GDM1 (cell line): Measurements from ENCODE around the gene GHRHR.

ENCODE experiments used
- DNase-seq: peaks from one replicate; lab custom pipeline; 2025; lab: John Stamatoyannopoulos, UW

Gene GHRHR

DNA sequence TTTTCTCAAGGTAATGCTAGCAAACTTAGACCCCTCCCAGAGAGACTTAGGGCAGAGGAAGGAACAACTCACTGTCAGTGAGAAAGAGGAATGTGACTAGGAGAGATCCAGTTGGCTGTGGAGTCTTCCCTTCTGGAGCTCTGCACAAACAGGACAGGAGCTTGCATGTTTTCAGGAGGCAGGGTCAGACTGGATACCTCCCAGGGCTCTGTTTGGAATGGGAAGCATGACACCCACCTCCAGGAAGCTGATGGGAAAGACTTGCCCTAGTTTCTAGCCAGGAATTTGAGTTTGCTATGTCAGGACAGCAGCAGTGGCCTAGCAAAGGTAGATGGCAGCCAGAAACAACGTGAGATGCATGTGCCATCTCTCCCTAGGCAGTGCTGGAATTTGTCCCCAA lies 40.6 kb downstream of the GHRHR start:
- no peak for DNase-seq

DNA sequence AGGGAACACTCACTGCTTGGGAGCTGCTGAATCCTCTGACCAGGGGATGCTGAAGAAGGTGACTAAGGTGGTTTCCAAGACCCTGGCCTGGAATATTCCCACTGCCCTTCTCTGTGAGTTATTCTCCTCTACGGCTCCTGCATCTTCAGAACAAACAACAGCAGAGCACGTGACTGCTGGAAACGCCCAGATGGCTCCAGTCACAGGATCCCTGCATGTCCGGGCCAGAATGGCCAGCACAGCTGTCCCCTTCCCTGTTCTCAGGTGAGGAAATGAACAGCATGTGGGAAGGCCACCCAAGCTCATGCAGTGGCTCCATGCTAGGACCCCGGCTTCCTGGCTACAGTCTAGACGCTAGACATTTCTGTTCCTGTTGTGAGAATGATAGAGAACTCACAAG lies 43.1 kb downstream of the GHRHR start:
- DNase-seq, result no peak

DNA sequence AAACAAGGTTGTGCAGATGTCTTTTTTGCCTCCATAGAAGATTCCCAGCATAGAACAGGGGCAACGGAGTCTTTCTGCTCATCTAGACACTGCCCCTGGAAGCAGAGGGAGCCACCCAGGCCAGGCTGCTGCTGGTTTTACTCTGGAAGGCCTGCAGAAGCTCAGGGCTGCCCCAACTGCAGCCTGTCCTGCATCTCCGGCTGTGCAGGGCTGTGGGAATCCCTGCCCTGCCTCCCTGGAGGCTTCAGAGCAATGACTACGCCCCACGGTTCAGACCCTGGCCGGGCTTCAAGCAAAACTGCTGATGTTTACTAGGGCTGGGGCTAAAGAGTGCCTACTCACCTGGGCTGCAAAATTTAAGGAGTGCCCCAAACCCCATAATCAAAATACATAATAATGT lies 43.9 kb downstream of the GHRHR start:
- DNase-seq, result no peak

DNA sequence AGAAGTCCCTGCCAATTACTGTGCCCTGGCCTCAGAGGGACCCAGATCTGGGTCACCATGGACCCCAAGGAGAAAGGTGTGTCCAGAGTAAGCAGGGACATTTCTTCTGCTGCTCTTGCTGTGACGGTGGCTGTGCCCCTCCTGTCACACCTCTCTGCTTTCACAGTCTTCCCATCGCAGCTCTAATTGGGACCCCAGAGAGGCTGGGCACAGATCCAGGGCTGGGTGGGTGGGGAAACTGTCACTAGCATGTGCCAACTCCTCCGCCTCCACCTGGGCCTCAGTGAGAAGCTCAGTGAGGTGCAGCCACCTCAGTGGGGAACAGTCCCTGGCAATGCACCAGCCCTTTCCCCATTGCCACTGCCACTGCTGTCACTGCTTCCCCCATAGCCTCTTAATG lies 51.1 kb downstream of the GHRHR start:
- no peak for DNase-seq

DNA sequence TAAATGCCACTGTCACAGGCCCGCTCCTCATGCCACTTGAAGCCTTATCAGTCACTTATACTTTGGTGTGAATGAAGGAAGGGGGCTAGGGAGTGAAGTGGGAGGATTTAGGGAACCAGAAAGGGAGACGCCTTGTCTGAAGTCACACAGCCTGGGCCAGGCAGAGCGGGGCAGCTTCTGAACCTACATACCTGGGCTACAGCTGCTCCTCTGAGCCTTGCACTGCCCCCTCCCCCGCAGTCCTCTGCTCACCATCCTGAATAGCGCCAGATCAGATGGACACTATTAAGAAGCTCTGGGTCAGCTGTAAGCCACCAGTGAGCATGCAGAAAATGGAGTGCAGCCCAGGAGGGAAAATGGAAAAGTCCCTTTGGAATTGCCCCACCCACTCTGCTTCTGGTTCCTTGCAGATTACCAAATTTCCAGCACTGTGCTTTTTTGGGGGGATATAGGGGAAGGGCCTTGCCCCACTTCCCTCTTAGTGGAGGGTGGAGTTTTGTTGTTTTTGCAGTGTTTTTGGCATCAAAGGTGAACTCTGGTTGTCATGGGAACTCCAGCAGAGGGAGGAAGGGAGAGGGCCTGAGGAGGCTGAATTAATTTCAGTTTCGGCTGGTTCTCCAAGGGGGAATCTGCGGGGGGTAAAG lies 53.4 kb downstream of the GHRHR start:
- no peak for DNase-seq

DNA sequence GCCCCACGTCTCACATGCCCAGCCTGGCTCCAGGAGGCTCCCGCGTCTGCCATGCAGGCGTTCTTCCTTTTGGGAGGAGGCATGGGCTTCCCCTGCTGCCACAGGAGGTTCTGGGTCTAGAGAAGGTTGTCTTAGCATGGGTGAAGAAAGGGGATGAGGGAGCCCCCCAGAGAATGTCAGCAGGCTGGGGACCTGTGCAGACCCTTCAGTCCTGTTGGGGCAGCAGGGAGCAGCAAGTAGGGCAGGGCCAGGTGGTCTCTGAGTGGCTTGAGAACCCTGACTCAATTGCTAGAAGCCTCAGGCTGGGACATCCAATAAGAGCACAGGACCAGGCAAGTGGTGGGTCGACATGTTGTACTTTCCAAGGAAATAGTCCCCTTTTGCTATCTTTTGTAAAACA lies 54.0 kb downstream of the GHRHR start:
- DNase-seq, result no peak

DNA sequence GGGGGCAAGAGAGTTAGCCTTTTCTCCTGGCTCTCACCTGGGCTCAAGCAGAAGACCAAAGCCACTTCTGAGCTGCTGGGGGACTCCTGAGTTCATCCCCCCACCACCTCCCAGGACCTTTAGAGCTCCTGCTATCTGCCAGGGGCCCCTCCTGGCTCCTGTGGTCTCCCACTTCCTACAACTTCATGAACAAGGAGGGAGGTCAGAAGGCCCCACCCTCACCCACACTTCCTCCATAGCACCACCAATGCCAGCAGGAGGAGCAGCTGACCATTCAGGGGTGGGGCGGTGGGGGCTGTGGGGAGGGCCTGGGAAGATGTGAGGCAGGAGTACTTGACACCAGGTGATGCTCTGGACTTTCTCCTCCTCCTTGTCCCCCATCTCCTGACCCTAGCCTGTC lies 55.8 kb downstream of the GHRHR start:
- DNase-seq, result no peak

DNA sequence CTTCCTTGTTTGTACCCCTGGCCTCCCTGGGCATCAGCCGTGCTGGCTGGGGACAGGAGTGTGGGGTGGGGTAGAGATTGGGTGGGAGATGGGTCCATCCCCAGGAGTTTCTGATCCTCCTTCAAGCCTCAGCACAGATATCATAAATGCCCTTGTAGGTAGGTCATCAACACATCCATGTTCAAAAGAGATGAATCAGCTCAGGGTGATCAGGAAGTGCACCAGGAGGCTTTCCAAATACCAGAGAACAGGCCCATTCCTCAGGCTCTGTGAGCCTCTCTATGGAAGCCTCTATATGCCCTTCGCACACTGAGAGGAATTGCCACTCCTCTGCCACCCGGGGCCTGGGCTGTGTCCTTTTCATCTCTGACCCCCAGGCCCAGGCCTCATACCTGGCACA lies 56.4 kb downstream of the GHRHR start:
- DNase-seq, result no peak

DNA sequence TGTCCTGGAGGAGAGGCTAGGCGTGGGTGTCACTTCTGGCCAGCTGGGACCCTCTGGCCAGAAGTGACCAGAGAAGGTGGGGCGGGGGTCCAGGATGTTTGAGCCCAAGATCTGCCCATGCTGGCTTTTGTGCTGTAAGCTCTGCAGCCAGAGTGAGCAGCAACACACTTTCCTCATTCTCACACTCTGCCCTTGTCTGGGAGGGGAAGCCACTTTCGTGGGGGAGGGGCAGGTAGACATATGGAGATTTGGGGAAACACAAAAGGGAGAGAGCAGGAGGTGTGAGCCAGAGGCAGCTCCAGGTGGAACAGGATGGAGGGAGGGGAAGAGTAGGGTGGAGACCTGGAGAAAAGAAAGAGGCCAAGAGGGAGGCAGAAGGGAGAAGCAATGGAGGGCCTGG lies 56.9 kb downstream of the GHRHR start:
- no peak for DNase-seq

DNA sequence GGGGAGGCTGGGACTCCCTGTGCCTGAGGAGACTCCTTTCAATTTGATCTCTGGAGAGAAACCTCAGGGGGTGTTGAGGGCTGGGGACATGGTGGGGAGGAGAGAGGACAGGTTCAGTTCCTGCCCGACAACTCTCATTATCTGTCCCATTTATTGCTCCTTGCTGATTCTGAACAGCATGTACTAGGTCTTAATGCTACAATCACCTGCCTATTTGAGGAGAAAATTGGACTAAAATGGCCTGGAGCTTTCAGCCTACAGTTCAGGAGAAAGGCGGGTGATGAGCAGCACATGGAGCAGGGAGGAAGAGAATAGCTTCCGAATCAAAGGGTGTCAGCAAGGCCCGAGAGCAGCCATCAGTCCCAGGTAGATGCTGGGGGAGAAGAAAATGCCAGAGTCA lies 58.4 kb downstream of the GHRHR start:
- no peak for DNase-seq

DNA sequence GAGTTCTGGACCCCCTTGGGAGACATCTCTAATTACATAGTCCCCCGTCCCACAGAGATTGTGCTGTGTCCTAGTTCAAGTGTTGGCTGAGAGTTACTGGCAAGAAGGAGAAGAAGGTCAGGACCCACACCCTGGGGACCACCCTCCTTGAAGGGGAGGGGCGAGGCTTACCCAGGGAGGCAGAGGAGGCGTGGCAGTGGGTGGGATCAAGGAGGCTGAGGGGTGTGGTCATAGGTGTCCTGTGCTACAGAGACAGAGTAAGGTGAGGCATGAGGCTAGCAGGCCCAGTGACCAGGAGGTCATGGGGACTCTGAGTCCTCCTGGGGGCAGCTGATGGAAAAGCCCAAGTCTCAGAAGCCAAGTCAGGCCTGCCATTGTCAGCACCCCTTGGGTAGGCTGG lies 59.0 kb downstream of the GHRHR start:
- DNase-seq, result no peak

DNA sequence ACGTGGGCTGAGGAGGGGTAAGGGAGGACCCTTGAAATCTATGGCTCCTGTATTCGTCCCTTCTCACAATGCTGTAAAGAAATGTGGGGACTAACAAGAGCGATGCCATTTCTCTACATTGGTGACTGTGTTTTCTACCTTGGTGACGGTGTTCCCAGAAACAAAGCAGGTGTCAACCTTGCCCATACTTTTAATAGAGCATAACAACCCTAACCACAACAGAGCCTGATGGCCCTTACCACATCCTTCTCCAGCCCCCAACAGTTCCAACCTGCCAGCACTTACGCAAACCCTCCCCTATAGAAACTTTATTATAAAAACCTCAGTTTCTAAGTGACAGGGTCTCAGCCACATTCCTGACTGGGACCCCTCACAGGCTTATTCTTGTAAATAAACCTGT lies 60.1 kb downstream of the GHRHR start:
- no peak for DNase-seq

DNA sequence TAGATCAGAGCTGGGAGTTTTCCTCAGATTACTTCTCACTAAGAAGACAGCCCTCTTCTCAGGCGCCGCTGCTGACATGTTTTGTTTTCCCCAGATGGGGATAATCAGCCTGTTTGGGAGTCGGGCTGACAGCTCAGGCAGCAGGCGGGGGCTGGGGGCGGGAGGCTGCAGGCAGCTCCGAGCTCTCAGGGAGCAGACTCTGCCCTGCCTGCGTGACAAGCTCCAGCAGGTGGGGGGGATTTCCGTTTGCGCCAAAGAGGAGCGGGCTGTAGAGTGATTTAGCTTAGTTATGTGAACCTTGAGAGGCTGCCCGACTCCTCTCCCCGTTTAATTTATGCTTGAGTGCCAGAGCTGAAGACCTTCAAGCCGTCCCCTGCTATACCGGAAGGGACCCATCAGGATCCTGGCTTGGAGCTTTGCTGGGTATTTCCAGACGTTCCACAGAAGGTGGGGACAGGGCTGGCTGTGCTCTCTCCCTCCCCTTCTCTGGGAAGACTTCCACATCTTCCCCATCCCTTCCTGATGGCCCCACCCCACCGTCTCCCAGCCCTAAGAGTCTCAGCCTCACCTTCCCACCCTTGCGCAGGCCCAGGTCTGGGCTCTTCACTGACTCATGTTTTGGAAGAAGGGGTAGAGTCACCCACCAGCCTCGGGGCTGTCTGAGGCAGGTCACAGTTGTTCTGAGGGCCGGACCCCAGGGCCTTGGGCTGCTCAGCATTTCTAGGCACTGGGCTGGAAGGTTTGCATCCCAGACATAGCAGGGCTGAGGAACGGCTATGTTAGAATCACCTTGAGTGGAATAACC lies 63.6 kb downstream of the GHRHR start:
- DNase-seq, result no peak

DNA sequence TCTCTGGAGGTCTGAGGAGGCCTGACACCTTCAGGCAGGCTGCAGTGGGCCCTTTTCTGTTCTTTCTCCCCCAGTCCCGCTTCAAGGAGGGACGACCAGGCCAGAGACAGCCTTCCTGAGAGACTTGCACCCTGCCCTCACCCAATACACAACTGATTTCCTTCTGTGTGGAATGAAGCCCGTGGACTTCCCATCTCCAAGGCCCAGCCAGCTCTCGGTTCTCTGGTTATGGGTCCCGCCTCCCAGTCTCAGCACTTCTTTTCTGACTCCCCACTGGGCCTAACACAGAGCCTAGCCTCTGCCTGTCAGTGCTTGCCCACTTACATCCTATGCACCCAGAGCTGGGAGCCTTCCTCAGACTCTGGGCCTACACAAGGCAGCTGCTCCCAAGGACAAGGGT lies 64.3 kb downstream of the GHRHR start:
- DNase-seq, result no peak

DNA sequence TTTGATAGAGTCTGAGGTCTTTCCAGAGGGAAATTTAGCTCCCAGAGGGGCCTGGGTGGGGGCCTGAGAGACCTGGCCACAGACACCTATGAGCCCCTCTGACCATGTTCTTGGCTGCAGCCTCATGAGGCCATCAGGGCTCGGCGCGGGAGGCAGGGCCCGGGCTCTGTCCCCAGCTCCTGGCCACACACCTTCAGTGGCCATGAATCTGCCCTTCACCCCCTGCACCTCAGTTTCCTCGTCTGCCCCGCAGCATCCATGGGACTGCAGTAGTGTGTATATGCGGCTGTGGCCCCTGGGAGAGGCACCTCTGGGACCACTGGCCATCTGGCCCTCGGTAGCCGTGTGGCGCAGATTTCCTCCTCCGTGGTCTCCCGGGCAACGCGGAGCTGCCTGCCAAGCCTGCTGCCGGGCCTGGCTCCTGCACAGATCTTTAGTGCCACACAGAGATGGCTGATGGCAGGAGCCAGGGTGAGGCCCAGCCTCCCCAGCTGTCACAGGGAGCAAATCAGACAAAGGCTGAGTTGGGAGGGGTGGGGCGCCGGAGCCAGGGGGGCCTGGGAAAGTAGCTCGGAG lies 64.8 kb downstream of the GHRHR start:
- no peak for DNase-seq
